ENCODE results near the gene IARS2. TPM values are rescaled to one million over a fixed set of nuclear protein-coding genes. Genes with fewer than 3 reads are reported as not detected.

Gene IARS2
- total RNA-seq, 6 donors from 2014 or later: 17.8 to 66.7 (median 48.8) TPM

DNA sequence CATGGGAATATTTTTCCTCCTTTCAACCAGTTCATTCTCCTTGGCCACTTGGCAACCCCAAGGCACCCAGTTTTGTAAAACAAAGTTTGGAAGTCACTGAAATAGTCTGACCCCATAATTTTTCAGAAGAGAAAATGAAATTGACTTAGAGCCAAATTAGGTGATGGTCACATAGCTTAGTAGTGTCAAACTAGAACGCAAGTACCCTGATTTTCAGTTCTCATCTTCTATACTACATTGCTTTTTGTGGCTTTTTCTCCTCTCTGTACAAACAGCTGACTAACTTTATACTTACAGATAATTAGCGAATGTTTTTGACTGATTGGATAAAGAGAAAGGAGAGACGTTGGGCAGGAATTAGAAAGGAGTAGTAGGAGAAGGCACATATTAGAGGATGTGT, 33.1 kb downstream of the IARS2 start:
- DNase-seq (no peak), ATAC-seq (ENCODE audit: low FRiP score in 2 of 2) (no peak)
- H3K27ac ChIP-seq: no peak overlapping the region
- no peaks in the 10 kb centered on the region for H3K4me1 ChIP-seq
- no peaks in the 10 kb centered on the region for H3K27me3 ChIP-seq
- no peaks in the 10 kb centered on the region for H3K9me3 ChIP-seq
- peaks cover 0 to 51% (median 13%) of the 10 kb centered on the region in 4 donors for H3K36me3 ChIP-seq
- H3K4me3 ChIP-seq: no peak overlapping the region
- TF ChIP-seq, protein P1, sequence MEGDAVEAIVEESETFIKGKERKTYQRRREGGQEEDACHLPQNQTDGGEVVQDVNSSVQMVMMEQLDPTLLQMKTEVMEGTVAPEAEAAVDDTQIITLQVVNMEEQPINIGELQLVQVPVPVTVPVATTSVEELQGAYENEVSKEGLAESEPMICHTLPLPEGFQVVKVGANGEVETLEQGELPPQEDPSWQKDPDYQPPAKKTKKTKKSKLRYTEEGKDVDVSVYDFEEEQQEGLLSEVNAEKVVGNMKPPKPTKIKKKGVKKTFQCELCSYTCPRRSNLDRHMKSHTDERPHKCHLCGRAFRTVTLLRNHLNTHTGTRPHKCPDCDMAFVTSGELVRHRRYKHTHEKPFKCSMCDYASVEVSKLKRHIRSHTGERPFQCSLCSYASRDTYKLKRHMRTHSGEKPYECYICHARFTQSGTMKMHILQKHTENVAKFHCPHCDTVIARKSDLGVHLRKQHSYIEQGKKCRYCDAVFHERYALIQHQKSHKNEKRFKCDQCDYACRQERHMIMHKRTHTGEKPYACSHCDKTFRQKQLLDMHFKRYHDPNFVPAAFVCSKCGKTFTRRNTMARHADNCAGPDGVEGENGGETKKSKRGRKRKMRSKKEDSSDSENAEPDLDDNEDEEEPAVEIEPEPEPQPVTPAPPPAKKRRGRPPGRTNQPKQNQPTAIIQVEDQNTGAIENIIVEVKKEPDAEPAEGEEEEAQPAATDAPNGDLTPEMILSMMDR (IDR thresholded peaks at IDR 0.05): no peak
- TF ChIP-seq POLR2A (IDR thresholded peaks at IDR 0.05) (no peak), EP300 (IDR thresholded peaks at IDR 0.05) (no peak), POLR2AphosphoS5 (IDR thresholded peaks at IDR 0.05) (no peak)
- WGBS, 2 donors: 85 to 88% methylated on average over 3 of the region's 3 CpGs

DNA sequence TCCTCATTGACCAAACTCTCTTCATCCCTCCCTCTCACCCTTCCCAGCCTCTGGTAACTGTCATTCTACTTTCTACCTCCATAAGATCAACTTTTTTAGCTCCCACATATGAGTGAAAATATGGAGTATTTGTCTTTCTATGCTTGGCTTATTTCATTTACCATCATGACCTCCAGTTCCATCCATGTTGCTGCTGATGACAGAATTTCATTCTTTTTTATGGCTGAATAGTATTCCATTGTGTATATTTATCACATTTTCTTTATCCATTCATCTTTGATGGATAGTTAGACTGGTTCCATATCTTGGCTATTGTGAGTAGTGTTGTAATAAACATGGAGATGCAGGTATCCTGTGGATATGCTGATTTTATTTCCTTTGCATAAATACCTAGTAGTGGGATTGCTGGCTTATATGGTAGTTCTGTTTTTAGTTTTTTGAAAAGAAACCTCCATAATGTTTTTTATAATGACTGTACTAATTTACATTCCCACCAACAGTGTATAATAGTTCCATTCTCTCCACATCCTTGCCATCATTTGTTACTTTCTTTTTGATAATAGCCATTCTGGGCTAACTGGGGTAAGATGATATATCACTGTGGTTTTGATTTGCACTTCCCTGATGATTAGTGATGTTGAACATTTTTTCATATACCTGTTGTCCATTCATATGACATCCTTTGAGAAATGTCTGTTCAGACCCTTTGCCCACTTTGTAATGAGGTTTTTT, 35.7 kb downstream of the IARS2 start:
- TF ChIP-seq, protein P1 (IDR thresholded peaks at IDR 0.05): no peak
- TF ChIP-seq POLR2A (IDR thresholded peaks at IDR 0.05) (no peak), POLR2AphosphoS5 (IDR thresholded peaks at IDR 0.05) (no peak), EP300 (IDR thresholded peaks at IDR 0.05) (no peak)
- ATAC-seq (ENCODE audit: low FRiP score in 2 of 2): no peak
- Histone ChIP-seq H3K27ac (no peak overlapping the region), H3K27me3 (no peaks in the 10 kb centered on the region), H3K9me3 (no peaks in the 10 kb centered on the region), H3K4me3 (no peak overlapping the region), H3K4me1 (no peaks in the 10 kb centered on the region), H3K36me3 (peaks cover 0 to 66% (median 21%) of the 10 kb centered on the region in 4 donors)
- no peak for DNase-seq

DNA sequence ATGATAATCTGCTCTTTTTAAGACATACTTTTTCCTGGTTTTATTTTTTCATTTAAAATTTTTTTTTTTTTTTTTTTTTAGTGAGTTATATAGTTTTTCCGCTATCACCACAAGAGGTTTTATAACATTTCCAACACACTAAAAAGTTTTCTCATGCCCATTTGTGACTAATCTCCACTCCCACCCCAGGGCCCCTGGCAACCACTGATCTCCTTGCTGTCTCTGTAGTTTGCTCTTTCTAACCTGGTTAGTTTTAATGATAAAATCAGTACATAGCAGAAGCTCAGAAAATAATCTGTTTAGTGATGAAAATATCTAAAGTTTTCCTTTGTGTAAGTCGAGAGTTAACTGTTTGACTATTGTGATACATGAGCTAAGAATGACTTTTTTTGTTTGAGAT, 41.8 kb downstream of the IARS2 start:
- ATAC-seq (ENCODE audit: low FRiP score in 2 of 2) (no peak), DNase-seq (no peak)
- H3K4me1 ChIP-seq: peaks cover 0 to 9% (median 0%) of the 10 kb centered on the region in 4 donors
- H3K9me3 ChIP-seq: no peaks in the 10 kb centered on the region
- H3K27me3 ChIP-seq: no peaks in the 10 kb centered on the region
- WGBS, 2 donors: 90 to 96% methylated on average over 2 of the region's 2 CpGs
- no peak for TF ChIP-seq POLR2AphosphoS5 (IDR thresholded peaks at IDR 0.05)
- H3K36me3 ChIP-seq: peaks cover 8 to 74% (median 35%) of the 10 kb centered on the region in 4 donors
- H3K4me3 ChIP-seq: no peak overlapping the region
- H3K27ac ChIP-seq: no peak overlapping the region

DNA sequence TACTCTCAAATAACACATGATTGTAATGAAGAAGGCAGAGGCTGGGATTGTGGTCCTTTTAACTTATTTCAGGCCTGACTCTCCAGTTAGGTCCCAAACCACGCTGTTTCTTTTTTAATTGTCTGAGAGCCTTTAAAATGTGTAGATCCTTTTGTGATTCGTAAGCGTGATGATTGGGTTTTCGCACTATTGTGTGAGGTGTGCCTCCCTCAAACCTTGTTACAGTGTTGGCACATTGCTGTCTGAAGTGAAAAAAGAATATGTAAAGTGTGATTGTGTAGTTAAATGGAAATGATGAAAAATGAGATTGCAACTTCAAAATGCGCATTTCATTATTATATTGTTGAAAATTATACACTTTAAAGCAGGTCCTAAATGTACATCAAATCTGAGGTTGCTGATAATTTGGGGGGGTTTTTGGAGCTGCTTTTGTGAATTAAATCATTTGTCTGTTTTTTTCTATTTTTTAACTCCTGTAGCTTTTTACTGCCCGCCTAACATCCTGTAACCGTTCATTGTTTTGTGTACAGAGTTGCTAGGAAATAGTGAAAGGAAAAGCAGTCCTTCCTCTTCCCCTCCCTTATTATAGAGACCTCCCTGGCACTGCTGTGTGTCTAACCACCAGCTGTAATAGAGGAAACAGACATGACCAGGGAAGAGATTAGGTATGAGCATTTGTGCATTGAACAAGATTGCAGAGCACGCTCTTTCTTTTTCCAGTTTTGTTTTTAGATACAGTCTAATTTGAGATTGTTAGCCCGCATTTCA, 43.3 kb downstream of the IARS2 start:
- Histone ChIP-seq H3K36me3 (peaks cover 8 to 87% (median 42%) of the 10 kb centered on the region in 4 donors), H3K9me3 (no peaks in the 10 kb centered on the region), H3K27me3 (no peaks in the 10 kb centered on the region), H3K27ac (peak overlapping the region in 2 of 4 donors; percentile 40 to 49), H3K4me3 (peak overlapping the region in 1 of 4 donors; percentile 15), H3K4me1 (peaks cover 0 to 9% (median 0%) of the 10 kb centered on the region in 4 donors)
- WGBS, 2 donors: 57 to 62% methylated on average over 9 of the region's 9 CpGs
- ATAC-seq (ENCODE audit: low FRiP score in 2 of 2): peak; percentile 57 to 85
- no peak for DNase-seq
- TF ChIP-seq POLR2A (IDR thresholded peaks at IDR 0.05): no peak
- TF ChIP-seq, protein P1 (IDR thresholded peaks at IDR 0.05): no peak
- no peak for TF ChIP-seq EP300 (IDR thresholded peaks at IDR 0.05)
- no peak for TF ChIP-seq POLR2AphosphoS5 (IDR thresholded peaks at IDR 0.05)

DNA sequence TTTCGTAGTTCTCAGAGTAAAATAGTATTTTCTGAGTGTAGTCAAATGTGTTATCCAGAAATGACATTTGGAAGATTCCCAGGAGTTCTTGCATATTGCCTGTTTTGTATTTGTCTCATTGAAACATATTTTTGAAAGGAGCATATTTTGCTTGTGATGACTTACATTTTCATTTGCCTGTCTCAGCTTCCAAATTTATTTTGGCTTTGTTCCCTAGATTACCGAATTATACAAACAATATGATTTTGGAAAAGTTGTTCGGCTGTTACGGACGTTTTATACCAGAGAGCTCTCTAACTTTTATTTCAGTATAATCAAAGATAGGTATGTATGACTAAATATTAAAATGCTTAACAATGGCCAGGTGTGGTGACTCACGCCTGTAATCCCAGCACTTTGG, 46.0 kb downstream of the IARS2 start:
- ATAC-seq (ENCODE audit: low FRiP score in 2 of 2): no peak
- WGBS, 2 donors: 80 to 88% methylated on average over 6 of the region's 6 CpGs
- Histone ChIP-seq H3K4me3 (no peak overlapping the region), H3K9me3 (no peaks in the 10 kb centered on the region), H3K36me3 (peaks cover 6 to 81% (median 32%) of the 10 kb centered on the region in 4 donors), H3K27me3 (no peaks in the 10 kb centered on the region), H3K27ac (no peak overlapping the region), H3K4me1 (peaks cover 0 to 9% (median 0%) of the 10 kb centered on the region in 4 donors)
- TF ChIP-seq EP300 (IDR thresholded peaks at IDR 0.05): no peak
- TF ChIP-seq, protein P1 (IDR thresholded peaks at IDR 0.05): no peak
- TF ChIP-seq POLR2A (IDR thresholded peaks at IDR 0.05): no peak
- DNase-seq: no peak
